GM19025 (cell line): ENCODE data around the gene ACSBG1.
"Not testable (repeated sequence)": the region's sequence is repeated elsewhere in the genome, so short reads cannot be mapped to it uniquely, and the experiment has no call there.

Experiments
- ATAC-seq: cut with Tn5 transposase; IDR thresholded peaks from one replicate; pipeline ENCODE4 v1.9.1; 2021; ENCODE audit warnings: mild to moderate bottlenecking, low read depth, moderate library complexity; ENCODE audit not compliant: unreplicated experiment

ACSBG1 gene

DNA sequence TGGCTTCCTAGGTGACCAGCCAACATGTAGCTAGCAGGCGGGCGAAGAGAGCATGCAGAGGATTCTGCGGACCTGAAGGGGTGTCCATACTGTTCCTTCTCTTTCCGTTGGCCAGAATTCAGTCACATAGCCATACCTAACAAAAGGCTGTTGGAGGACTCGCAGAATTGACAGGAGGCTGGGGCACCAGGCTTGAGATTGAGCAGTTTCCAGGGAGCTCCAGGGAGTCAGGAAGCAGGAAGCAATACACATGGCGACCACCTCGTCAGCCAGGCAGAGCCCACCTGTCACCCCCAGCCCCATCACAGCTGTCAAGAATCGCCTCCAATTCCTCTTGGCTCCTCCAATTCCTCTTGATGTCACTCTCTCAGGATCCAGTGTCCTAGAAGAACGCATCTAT is 16.8 kb upstream of the ACSBG1 start:
- no peak for ATAC-seq

DNA sequence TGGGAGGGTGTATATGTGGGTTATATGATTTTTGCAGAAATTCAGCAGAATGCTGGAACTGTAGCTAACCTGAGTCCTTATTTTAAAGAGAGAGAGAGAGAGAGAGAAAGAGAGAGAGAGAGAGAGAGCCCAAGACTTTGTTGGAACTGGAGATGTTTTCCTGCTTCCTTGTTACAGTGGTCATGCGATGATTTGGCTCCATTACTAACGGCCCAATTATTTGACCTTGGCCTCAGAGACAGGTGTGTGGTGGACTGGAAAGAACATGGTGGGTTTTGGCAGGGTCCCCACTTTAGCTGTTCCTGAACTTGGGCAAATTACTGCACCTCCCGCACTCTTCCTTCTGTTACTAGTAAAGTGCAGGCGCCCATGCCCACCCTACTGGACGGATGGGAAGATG is 14.8 kb upstream of the ACSBG1 start:
- ATAC-seq = no peak

DNA sequence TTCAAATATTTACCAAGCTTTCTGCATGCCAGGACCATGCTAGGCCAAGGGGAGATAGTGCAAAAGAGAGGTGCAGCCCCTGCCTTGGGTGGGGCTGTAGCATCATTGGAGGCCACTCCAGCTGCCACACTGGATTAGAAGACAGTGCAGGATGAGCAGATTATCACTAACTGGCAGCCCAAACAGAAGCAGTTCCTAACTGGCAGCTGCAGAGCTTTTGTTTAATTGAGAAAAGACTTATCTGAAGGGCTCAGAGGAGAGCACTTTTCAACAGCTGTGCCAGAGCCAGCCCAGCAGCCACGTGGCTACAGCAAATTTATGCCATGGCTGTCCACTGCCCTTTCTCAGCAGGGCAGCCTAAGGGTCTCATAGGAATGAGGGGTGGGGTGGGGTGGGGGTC is 13.5 kb upstream of the ACSBG1 start:
- no peak for ATAC-seq

DNA sequence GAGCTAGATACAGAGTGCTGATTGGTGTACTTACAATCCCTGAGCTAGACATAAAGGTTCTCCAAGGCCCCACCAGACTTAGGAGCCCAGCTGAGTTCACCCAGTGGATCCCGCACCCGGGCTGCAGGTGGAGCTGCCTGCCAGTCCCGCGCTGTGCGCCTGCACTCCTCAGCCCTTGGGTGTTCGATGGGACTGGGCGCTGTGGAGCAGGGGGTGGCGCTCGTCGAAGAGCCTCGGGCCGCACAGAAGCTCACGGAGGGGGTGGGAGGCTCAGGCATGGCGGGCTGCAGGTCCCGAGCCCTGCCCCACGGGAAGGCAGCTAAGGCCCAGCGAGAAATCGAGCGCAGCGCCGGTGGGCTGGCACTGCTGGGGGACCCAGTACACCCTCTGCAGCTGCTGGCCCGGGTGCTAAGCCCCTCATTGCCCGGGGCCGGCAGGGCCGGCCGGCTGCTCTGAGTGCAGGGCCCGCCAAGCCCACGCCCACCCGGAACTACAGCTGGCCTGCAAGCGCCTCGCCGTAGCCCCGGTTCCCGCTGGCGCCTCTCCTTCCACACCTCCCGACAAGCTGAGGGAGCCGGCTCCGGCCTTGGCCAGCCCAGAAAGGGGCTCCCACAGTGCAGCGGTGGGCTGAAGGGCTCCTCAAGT is 11.7 kb upstream of the ACSBG1 start:
- ATAC-seq = not testable (repeated sequence)

DNA sequence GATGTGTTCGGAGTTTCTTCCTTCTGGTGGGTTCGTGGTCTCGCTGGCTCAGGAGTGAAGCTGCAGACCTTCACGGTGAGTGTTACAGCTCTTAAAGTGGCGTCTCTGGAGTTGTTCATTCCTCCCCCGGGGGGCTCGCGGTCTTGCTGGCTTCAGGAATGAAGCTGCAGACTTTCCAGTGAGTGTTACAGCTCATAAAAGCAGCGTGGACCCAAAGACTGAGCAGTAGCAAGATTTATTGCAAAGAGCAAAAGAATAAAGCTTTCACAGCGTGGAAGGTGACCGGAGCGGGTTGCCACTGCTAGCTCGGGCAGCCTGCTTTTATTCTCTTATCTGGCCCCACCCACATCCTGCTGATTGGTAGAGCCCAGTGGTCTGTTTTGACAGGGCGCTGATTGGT is 11.0 kb upstream of the ACSBG1 start:
- ATAC-seq = not testable (repeated sequence)

DNA sequence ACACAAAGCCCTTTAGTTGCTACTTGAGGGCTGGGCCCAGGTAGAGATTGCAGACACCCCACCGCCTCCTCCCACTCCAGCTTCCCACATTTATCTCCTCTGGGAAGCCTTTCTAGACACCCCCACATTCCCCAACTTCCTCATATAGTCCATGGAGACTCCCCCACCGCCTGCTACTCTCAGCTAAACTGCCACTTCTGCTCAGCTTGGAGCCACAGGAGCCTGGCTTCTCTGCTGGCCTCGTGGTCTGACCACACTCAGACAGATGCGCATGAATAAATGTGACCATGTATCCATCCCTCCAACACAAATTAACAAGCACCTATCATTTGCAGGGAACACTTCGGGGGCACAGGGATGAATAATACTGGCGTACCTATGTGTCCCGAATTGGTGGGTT is 10.5 kb upstream of the ACSBG1 start:
- no peak for ATAC-seq

DNA sequence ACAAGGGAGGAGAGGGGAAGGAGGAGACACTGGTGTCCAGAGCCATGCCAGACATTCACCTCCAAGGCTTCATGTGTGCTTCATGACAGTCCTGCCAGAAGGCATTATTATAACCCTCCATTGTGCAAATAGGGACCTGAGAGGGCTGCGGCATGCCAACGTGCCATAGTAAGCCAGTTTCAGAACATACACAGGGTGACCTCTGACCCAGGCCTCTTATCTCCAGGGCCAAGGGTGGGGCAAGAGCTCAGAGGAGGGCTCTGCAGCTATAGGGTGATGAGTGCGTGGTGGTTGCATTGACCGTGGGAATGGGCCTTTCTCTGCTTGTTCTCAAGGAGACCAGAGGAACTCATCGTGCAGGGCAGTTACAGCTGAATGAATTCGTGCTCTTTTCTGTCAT is 9.7 kb upstream of the ACSBG1 start:
- no peak for ATAC-seq

DNA sequence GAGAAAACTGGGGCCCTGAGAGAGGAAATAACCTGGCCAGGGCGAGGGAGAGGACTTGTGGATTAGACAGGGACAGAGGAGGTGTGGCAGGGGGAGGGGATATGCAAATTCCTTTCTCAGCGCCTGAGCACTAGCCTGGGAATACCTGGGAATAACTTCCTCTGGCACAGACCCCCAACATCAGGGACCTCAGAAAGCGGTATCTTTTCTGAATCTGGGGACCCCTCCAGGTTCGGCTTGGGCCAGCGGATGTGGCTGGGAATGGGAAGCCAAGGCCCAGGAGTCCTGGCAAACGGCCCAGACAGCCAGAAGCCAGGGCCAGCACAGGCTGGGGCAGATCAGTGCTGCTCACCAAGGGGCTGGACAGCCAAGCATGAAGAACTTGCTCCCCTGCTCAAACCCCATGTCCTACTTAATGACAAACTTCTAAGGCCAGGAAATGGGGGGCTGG is 9.2 kb upstream of the ACSBG1 start:
- no peak for ATAC-seq

DNA sequence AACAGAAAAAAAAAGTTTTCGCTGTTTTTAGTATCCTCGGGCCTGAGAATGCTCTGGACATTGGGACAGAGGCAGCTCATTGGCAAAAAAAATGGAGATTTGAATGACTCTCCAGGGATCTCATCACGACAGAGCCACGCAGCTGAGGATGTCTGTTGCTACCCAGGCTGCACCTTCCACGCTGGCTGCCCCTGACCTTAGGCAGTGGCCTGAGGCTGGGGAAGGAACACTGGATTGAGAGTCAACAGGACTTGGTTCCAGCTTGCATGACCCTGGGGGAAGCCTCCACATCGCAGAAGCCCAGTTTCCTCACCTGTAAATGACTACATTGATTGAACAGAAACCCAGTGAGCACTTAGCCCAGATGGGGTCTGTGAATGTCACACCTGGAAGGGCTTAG is 8.7 kb upstream of the ACSBG1 start:
- no peak for ATAC-seq

DNA sequence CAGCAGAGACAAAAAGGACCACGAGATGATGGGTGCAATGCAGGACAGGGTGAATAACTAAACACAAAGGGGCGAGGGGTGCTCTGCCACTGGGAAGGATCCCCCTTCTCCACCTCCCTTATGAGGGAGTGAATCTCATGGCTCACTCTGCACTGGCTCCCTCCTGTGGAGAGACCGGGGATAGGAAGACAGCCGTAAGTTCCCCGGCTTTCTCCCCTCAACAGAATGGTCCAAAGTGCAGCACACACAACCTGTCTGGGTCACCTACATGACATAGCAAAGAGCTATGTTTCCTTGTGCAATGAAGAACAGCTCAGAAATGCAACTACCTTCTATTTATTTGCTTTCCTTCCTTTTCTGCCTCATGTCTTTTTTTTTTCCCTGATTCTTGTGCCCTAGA is 7.8 kb upstream of the ACSBG1 start:
- no peak for ATAC-seq

DNA sequence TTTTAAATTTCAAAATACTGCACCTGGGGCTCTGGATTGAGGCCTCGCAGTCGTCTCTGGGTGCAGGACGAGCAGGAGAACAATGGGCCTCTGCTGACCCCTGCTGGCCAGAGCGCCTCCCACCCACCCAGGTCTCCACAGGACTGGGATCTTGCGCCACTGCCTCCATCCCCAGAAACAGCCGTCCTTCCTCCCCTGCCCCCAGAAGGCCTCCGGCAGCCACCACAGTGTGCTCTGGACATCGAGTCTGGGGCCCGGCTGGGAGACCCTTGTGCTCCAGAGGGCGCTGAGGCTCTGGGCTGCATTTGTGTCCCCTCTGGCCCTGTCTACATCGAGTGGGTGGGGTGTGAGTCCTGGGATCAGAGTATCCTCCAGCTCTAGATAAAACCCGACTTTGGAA is 6.7 kb upstream of the ACSBG1 start:
- no peak for ATAC-seq

DNA sequence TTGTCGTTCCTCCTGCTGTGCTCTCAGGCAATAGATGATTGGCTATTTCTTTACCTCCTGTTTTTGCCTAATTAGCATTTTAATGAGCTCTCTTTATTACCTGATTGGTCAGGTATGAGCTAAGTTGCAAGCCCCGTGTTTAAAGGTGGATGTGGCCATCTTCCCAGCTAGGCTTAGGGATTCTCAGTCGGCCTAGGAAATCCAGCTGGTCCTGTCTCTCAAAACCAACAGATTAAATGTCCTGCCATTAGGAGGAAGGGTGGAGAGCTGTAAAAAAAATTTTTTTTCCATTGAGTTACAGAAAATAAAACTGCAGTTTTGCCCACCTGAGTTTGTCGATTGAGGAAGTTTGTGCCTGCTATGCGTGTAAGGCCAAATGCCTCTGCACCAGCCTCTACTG is 5.4 kb upstream of the ACSBG1 start:
- no peak for ATAC-seq

DNA sequence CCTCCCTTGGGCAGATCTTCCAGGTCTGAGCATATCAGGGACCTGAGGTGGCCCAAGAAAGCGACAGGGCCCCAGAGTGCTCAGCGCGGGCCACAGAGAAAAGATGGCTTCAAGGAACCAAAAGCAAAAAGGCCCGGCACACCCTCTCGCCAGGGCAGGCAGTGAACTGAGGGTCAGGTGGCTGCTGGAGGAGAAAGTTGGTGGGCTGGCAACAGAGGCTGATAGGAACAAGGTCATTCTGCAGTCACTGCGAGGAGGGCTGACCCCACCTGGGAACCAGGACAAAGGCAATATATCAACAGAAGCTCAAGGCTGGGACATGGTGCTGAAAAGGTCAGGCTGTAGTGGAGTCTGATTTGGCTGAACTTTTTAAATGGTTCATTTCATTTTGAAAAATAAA is 2.8 kb upstream of the ACSBG1 start:
- no peak for ATAC-seq

DNA sequence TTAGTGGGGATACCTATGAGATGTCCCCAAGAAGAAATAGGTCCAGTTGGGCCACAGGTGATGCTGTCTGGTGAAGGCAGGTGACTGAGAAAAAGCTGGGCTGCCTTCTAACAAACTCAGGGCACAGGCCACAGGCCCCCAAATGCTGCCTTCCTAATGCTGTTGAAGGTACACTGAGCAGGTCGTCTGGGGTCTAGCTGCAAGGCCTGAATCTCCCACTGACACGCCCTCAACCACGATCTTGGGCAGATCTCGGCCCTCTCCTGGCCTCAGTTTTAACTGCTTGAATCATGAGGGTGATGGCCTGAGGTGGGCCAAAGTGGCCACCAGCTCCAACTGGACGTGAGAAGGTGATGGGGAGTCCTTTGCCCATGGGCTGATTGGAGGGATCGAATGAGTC is 2.1 kb upstream of the ACSBG1 start:
- ATAC-seq = no peak

DNA sequence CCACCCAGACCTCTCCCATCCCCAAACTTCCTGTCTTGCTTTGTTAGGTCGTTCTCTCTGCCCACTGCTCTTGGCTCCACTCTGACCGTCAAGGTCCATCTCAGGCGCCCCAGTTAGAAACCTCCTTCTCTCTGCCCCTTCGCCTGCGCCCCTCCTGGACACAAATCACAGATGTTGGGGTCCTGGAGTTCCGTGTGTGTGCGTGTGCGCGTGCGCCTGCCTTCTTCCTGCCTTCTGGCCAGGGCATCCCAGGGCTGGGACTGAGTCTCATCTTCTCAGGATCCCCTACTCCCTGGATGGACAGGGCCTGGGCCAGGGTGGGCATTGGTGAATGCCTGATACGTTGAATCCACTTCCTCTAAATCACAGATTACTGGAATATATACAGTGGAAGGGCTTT is 869 bp downstream of the ACSBG1 start:
- no peak for ATAC-seq

DNA sequence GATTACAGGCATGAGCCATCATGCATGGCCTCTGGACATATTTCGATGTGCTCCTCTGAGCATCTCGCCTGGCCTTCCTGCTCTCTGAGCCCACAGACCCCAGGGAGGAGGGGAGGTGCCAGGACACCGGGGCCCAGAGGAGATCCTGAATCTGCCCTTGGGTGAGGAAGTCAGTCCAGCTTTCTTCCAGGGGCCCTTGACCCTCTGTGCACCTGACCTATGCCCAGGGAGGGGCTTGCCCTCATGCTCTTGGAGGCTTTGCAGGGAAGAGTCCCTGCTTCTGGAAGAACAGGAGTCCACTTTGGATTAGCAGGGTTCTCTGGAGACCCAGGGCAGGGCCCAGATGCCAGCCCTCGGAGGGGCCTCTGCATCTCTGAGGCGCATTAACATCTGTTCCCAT is 1.4 kb downstream of the ACSBG1 start:
- ATAC-seq = no peak

DNA sequence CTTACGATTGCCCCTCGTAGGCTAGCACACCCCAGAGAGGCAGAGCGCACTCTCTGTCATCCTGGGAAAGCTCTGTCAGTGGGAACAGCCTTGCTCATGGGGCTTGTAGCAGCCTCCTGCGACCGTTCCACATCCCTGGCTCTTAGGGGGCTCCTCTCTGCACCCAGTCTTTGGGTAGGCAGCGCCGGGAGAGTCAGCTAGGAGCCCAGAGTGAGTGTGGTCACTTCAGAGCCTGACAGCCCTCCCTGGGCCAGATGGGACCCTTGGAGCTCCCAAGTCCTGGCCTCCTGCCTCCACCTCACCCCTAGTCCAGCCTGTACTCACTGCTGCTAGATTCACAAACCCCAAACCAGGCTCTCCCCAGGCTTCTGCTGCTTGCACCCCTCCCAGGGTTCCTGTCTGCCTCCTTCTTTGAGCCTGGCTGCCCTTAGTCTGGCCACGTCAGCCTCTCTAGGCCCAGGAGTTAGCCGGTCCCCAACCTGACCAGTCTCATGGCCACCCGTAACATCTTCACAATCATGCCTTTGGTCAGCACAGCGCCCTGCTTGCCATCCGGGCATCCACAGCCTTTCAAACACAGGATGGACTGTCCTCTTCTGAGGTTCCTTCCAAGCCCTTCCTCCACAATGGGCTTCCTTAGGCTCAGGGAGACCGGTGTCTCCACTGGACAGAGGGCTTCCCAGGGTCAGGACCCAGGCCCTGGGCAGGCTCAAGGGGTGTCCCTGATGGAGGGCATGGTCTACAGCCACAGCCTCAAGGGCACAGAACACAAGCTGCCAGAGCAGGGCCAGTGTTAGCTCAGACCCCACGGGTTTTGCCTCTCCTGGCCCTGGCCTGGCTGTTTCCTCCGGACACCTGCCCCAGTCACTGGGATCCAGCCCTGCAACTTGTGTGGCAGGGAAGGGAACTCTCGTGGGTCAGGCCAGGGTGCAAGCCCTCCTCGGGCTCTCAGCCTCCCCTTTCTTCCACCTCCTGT is 4.6 kb downstream of the ACSBG1 start:
- ATAC-seq = no peak

DNA sequence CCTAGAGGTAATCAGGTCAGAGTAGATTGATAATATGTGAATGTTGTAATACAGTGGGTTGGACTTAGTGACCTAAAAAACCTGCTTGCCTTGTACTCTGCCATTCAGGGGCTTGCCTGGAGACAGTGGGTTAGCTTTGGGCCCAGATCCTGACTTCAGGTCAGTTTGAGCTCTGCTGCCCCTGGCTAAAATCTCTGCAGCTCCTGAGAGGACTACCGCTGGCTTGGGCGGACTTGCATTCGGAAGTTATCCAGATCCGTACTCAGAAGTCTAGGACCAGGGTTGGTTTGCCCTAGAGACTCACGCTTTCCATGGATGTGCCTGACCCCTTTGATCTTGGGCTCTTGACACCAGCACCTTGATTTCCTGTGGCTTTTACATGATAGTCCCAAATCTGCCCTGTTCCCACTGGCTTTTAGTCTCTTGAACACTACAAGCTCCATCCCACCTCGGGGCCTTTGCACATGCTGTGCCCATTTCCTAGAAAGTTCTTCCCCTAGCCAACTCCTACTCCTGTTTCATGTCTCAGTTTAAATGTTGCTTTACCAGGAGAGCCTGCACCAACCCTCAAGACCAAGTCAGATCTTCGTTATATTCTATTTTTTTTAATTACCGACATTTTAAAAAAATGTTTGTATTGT is 5.9 kb downstream of the ACSBG1 start:
- ATAC-seq = no peak

DNA sequence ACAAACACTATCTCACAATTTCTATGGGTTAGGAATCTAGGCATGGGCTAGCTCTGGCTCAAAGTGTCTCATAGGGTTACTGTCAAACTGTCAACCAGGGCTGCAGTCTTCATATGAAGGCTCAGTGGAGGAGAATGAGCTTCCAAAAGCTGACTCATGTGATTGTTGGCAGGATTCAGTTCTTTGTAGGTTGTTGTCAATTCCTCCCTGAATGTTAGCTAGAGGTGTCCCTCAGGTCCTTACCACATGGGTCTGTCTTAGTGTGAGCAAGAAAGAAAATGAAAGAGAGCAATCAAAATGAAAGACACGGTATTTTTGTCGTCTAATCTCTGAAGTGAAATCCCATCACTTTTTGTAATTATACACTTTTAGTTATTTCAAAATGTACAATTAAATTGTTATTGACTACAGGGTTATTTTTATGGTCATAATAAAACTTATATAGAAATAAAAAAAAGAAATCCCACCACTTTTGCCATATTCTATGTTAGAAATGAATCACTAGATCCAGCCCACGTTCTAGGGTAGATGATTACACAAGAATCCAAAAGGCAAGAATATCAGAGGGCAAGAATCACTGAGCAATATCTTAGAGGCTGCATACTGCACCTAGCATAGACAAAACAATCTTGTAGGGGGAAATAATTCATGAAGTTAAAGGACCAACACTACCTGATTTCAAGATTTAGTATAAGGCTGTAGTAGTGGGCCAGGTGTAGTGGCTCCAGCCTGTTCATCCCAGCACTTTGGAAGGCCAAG is 8.4 kb downstream of the ACSBG1 start:
- ATAC-seq = peak; percentile 49

DNA sequence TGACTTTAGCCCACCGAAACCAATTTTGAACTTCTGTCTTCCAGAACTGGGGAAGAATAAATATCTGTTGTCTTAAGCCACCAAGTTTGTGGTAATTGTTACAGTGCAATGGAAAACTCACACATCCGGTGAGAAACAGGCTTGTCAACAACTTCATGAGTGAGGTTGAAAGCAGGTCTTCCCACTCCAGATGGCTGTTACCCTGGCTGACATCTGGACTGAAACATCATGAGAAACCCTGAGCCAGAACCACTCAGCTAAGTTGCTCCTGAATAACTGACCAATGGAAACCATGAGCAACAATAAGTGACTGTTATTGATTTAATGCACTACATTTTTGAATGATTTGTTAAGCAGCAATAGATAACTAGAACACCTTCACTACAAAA is 10.3 kb downstream of the ACSBG1 start:
- no peak for ATAC-seq
